Endothelial cell of umbilical vein (primary cell): ENCODE results near the gene ASPSCR1. TPM values are rescaled to one million over a fixed set of nuclear protein-coding genes. Genes with fewer than 3 reads are reported as not detected.

Source experiments
- BruUV-seq: library from RNA; stranded (reverse); fragments of 400-500 nt; replicated peaks from 2 replicates; lab custom pipeline; 2021; lab: Mats Ljungman, UMichigan
- CTCF ChIA-PET: fragments of 300-600, 350-600 bp; sonication (Branson Sonifier 250); formaldehyde crosslinking; loops from one replicate; lab custom pipeline; 2021; ENCODE audit warnings: antibody characterized with exemption, inconsistent platforms; lab: Charles Lee
- POLR2A ChIA-PET: fragments of 300-600, 350-600 bp; sonication (Branson Sonifier 250); formaldehyde crosslinking; loops from one replicate; lab custom pipeline; 2021; ENCODE audit warnings: antibody characterized with exemption, inconsistent platforms; lab: Charles Lee
- DNase-seq: peaks from one replicate; pipeline ENCODE4 v3.0.0-alpha.2; 2011; ENCODE audit warnings: low read depth, low spot score
- FAIRE-seq: peaks from 2 replicates; lab custom pipeline; 2011; peaks lifted over from hg19 to GRCh38; lab: Jason Lieb, UNC
- H2AFZ ChIP-seq: 2 replicates; pipeline ENCODE4 v1.6.0; 2012; ENCODE audit warnings: low read depth, low read length, control low read depth, inconsistent platforms
- H3K27ac ChIP-seq: 2 replicates; pipeline ENCODE4 v1.5.1; 2011; ENCODE audit warnings: low read depth, mild to moderate bottlenecking, control low read depth, low read length, moderate library complexity; ENCODE audit not compliant: insufficient read depth
- H3K27me3 ChIP-seq, 2 experiments: 2 replicates each; pipeline versions ENCODE4 v1.6.0 to v1.6.1; 2011; ENCODE audit warnings: low read length in 2 of 2, mixed read lengths in 1 of 2; ENCODE audit not compliant: control insufficient read depth in 2 of 2, insufficient read depth in 2 of 2
- H3K36me3 ChIP-seq, 2 experiments: 2 replicates in 1 of 2; 3 replicates in 1 of 2; pipeline ENCODE4 v1.5.1; 2011; ENCODE audit warnings: low read length in 2 of 2, mild to moderate bottlenecking in 1 of 2, moderate library complexity in 1 of 2; ENCODE audit not compliant: control insufficient read depth in 2 of 2, insufficient read depth in 2 of 2; ENCODE audit errors: extremely low read depth in 1 of 2
- H3K4me1 ChIP-seq: 3 replicates; pipeline ENCODE4 v1.5.1; 2011; ENCODE audit warnings: mild to moderate bottlenecking, low read length; ENCODE audit not compliant: control insufficient read depth, insufficient read depth; ENCODE audit errors: extremely low read depth
- H3K4me2 ChIP-seq: 2 replicates; pipeline ENCODE4 v1.6.1; 2011; ENCODE audit warnings: low read length, control low read depth, mixed read lengths; ENCODE audit not compliant: insufficient read depth
- H3K4me3 ChIP-seq, 3 experiments: fragments of 200-600 bp in 1 of 3; sonication (generic), shearing (Covaris generic) in 1 of 3; replicated peaks in 1 of 3; 2 replicates each; pipeline ENCODE4 v1.5.1; 2011 to 2016; ENCODE audit warnings: control low read depth in 3 of 3, low read length in 3 of 3, mild to moderate bottlenecking in 2 of 3, inconsistent platforms in 1 of 3, low read depth in 1 of 3, moderate library complexity in 1 of 3; ENCODE audit not compliant: insufficient read depth in 1 of 3
- H3K79me2 ChIP-seq: 2 replicates; pipeline ENCODE4 v1.6.0; 2012; ENCODE audit warnings: low read length, inconsistent platforms; ENCODE audit not compliant: control insufficient read depth, insufficient read depth
- H3K9ac ChIP-seq: replicated peaks from 2 replicates; pipeline ENCODE3; 2011; ENCODE audit warnings: low read length, control low read depth; ENCODE audit not compliant: insufficient read depth; ENCODE audit errors: extremely low read depth
- H3K9me1 ChIP-seq: replicated peaks from 3 replicates; pipeline ENCODE4 v1.6.0; 2011; ENCODE audit warnings: mild to moderate bottlenecking, low read length; ENCODE audit not compliant: control insufficient read depth, insufficient read depth; ENCODE audit errors: extremely low read depth
- H3K9me3 ChIP-seq: replicated peaks from 2 replicates; pipeline ENCODE4 v1.5.1; 2012; ENCODE audit warnings: low read length, inconsistent platforms; ENCODE audit not compliant: control insufficient read depth, insufficient read depth
- H4K20me1 ChIP-seq: replicated peaks from 2 replicates; pipeline ENCODE3; 2011; ENCODE audit warnings: mild to moderate bottlenecking, low read length; ENCODE audit not compliant: control insufficient read depth, insufficient read depth; ENCODE audit errors: extremely low read depth
- EZH2 ChIP-seq: IDR thresholded peaks from 2 replicates; pipeline ENCODE4 v1.6.1; 2012; ENCODE audit warnings: borderline replicate concordance, low read depth, mild to moderate bottlenecking, moderate library complexity, low read length, inconsistent platforms; ENCODE audit not compliant: severe bottlenecking
- FOS ChIP-seq: IDR thresholded peaks from 2 replicates; pipeline ENCODE4 v1.6.1; 2011; ENCODE audit warnings: mild to moderate bottlenecking, low read length, moderate library complexity, borderline replicate concordance; ENCODE audit not compliant: insufficient read depth
- GATA2 ChIP-seq: IDR thresholded peaks from 2 replicates; pipeline ENCODE4 v1.7.0; 2011; ENCODE audit warnings: low read depth, mild to moderate bottlenecking, moderate library complexity, mixed read lengths, low read length; ENCODE audit not compliant: insufficient read length, insufficient read depth
- JUN ChIP-seq: IDR thresholded peaks from 2 replicates; pipeline ENCODE4 v1.6.1; 2011; ENCODE audit warnings: borderline replicate concordance, low read depth; ENCODE audit not compliant: insufficient read length, insufficient read depth
- MAX ChIP-seq: IDR thresholded peaks from 2 replicates; pipeline ENCODE4 v1.6.1; 2011; ENCODE audit not compliant: insufficient read depth, insufficient read length
- MYC ChIP-seq: IDR thresholded peaks from one replicate; pipeline ENCODE4 v1.6.1; 2011; ENCODE audit warnings: mild to moderate bottlenecking, low read depth, low read length
- POLR2A ChIP-seq: IDR thresholded peaks from 2 replicates; pipeline ENCODE4 v1.6.1; 2012; ENCODE audit warnings: low read depth, mild to moderate bottlenecking, control low read depth, low read length
- POLR2AphosphoS5 ChIP-seq: IDR thresholded peaks from 2 replicates; pipeline ENCODE4 v1.6.1; 2012; ENCODE audit warnings: low read depth, mild to moderate bottlenecking, control low read depth, low read length, moderate library complexity; ENCODE audit not compliant: insufficient read depth
- dilution Hi-C: fragments of 300-500 bp; cut with MboI; formaldehyde crosslinking; loops from one replicate; pipeline ENCODE4 v1.15.0; 2019; ENCODE audit warnings: low sequenced_read_pairs; ENCODE audit not compliant: extremely low pct_ligation_motif_present
- intact Hi-C: fragments of 100-400 bp; cut with micrococcal nuclease; formaldehyde crosslinking; loops from one replicate; pipeline ENCODE4 v1.10.0; 2022
- polyA plus RNA-seq, 4 experiments: library from polyadenylated mRNA; depleted of rRNA in 3 of 4; stranded (reverse) in 3 of 4; unstranded in 1 of 4; fragments of >200 nt; gene quantifications; 2 replicates each; pipeline versions ENCODE4 v1.2.1 to v1.2.3, GENCODE V29; 2011 to 2012; ENCODE audit warnings: missing spikeins in 1 of 4
- total RNA-seq: library from RNA; stranded (reverse); gene quantifications from 2 replicates; pipeline ENCODE4 v1.2.3, GENCODE V29; 2021
- TF ChIP-seq, protein P1 (sequence below), 2 donors: IDR thresholded peaks; 1 replicate in 1 of 2; 2 replicates in 1 of 2; pipeline ENCODE4 v1.5.1; 2011; ENCODE audit warnings: low read length in 2 of 2, mild to moderate bottlenecking in 2 of 2, moderate library complexity in 2 of 2, control low read depth in 1 of 2, inconsistent platforms in 1 of 2, low read depth in 1 of 2; ENCODE audit not compliant: insufficient read depth in 1 of 2; ENCODE audit errors: extremely low read depth in 1 of 2

ASPSCR1 gene
- total and polyA plus RNA-seq, 2 donors (not counting 3 experiments of a cell fraction or from before 2014, with no cell fraction given): 24.8 to 36.5 TPM

DNA sequence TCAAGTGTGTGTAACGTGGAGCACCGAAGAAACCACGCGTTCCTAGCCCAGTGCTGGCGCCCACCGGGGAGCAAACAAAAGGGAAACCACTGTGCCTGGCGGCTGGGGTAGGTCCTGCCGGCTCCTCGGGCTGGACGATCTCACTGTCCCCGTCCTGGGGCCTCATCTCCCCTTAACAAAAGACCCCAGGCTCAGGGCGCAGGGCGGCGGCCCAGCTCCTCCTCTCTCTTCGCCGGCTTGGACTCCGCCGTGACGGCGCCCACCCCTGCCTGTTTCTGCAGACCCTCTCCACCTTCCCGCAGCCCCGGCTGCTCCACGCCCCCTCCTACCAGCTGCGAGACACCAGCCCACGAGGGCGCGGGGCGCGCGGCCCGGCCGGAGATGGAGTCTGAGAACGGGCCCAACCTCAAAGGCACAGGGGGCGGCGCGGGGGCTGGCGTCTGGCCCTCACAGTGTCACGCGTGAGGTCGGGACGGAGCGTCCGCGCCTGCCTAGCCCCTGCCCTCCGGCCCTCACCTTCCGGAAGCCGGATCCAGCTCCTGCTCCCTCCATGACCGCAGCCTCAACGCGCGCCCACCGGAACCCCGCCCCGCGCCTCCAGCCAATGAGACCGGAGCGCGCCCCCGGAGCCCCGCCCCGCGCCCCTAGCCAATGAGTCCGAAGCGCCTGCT, 45.0 kb downstream of the ASPSCR1 start, which contains the start of gene CENPX:
CENPX (minus strand) TSS at position 569 of the 671 bp plus-strand sequence; CDS start at position 552, 17 bp downstream.
- peak within 1 kb of the TSS; percentile 61 for H3K9ac ChIP-seq
- no peaks in the 10 kb centered on the region for H3K9me3 ChIP-seq
- no peaks in the 10 kb centered on the region for H3K9me1 ChIP-seq
- intact Hi-C loops: loop anchor here (1.0 to 10.0 kb wide), 6 partner anchors 45 to 192 kb away; partner anchors contain the start of genes ASPSCR1, CCDC57, FASN and MAFG
- no peak for TF ChIP-seq FOS
- TF ChIP-seq EZH2: no peak
- peak; percentile 66 for TF ChIP-seq POLR2A
- no peak for TF ChIP-seq MAX
- no peak for TF ChIP-seq JUN
- TF ChIP-seq, protein P1, sequence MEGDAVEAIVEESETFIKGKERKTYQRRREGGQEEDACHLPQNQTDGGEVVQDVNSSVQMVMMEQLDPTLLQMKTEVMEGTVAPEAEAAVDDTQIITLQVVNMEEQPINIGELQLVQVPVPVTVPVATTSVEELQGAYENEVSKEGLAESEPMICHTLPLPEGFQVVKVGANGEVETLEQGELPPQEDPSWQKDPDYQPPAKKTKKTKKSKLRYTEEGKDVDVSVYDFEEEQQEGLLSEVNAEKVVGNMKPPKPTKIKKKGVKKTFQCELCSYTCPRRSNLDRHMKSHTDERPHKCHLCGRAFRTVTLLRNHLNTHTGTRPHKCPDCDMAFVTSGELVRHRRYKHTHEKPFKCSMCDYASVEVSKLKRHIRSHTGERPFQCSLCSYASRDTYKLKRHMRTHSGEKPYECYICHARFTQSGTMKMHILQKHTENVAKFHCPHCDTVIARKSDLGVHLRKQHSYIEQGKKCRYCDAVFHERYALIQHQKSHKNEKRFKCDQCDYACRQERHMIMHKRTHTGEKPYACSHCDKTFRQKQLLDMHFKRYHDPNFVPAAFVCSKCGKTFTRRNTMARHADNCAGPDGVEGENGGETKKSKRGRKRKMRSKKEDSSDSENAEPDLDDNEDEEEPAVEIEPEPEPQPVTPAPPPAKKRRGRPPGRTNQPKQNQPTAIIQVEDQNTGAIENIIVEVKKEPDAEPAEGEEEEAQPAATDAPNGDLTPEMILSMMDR (IDR thresholded peaks at IDR 0.05; ENCODE audit: extremely low read depth in 1 of 2, insufficient read depth in 1 of 2, low read depth in 1 of 2, low read length in 2 of 2): no peak
- TF ChIP-seq GATA2: no peak
- no peak for TF ChIP-seq MYC
- peak; percentile 59 for TF ChIP-seq POLR2AphosphoS5
- peaks cover 12% of the 10 kb centered on the region for H3K4me1 ChIP-seq
- H3K36me3 ChIP-seq: no peaks in the 10 kb centered on the region
- ChIA-PET POLR2A (interaction anchor here (0.7 kb wide), 1 partner anchor 207 kb away, joined by 7 read pairs; no protein-coding TSS in a partner anchor), CTCF (interaction anchor here (1.0 to 9.1 kb wide), 11 partner anchors 8 to 214 kb away, joined by 3 to 345 read pairs (median 6); partner anchors contain the start of genes ARHGDIA, DCXR, NOTUM and RAC3)
- FAIRE-seq (no peak), DNase-seq (no peak)
- BruUV-seq: TSS peak; percentile 14
- peak within 1 kb of the TSS; percentile 78 for H2AFZ ChIP-seq
- dilution Hi-C loops: no loop called here
- H3K27ac ChIP-seq: peak within 1 kb of the TSS; percentile 21
- H3K27me3 ChIP-seq: no peaks in the 10 kb centered on the region
- H3K79me2 ChIP-seq: peaks cover 5% of the 10 kb centered on the region
- peak within 1 kb of the TSS; percentile 50 to 70 (median 60) for H3K4me3 ChIP-seq
- no peaks in the 10 kb centered on the region for H4K20me1 ChIP-seq
- peak within 1 kb of the TSS; percentile 70 for H3K4me2 ChIP-seq
